Medulla oblongata (tissue), 1 donor: ENCODE results near the gene GPS1.
"Not testable (repeated sequence)": the region's sequence is repeated elsewhere in the genome, so short reads cannot be mapped to it uniquely, and the experiment has no call there.

Experiments used
- DNase-seq: peaks from one replicate; pipeline ENCODE4 v3.0.0-alpha.2; 2015; ENCODE audit errors: extremely low spot score

GPS1 gene

GRCh38 chr17:82028966-82029365 is 22.7 kb upstream of the GPS1 start:
- DNase-seq, result no peak

GRCh38 chr17:82029391-82029790 is 22.3 kb upstream of the GPS1 start:
- no peak for DNase-seq

GRCh38 chr17:82029990-82030469 is 21.7 kb upstream of the GPS1 start:
- DNase-seq, result no peak

- DNase-seq, result peak; percentile 72
Observed at GRCh38 chr17:82030470-82031302, 21.0 kb upstream of the GPS1 start.

GRCh38 chr17:82031303-82031884 is 20.3 kb upstream of the GPS1 start, which contains the start of gene RAC3:
Gene RAC3, plus strand, starts transcription at chr17:82031678. Its CDS starts 84 bp downstream, at chr17:82031762.
- DNase-seq, result no peak

- no peak for DNase-seq
Observed at GRCh38 chr17:82031885-82032627, 19.6 kb upstream of the GPS1 start.

GRCh38 chr17:82033359-82034085 is 18.2 kb upstream of the GPS1 start:
- no peak for DNase-seq

GRCh38 chr17:82034371-82035011 is 17.2 kb upstream of the GPS1 start:
- no peak for DNase-seq

- DNase-seq, result no peak
Observed at GRCh38 chr17:82035488-82035887, 16.2 kb upstream of the GPS1 start.

- no peak for DNase-seq
Observed at GRCh38 chr17:82035956-82036633, 15.6 kb upstream of the GPS1 start.

GRCh38 chr17:82036634-82037091 is 15.0 kb upstream of the GPS1 start:
- DNase-seq, result no peak

GRCh38 chr17:82037092-82037888 is 14.4 kb upstream of the GPS1 start, which contains the start of gene DCXR:
Gene DCXR, minus strand, starts transcription at chr17:82037697. Its CDS starts 15 bp downstream, at chr17:82037682.
- DNase-seq, result peak; percentile 97

GRCh38 chr17:82037889-82038195 is 13.9 kb upstream of the GPS1 start:
- DNase-seq, result no peak

GRCh38 chr17:82038796-82039409 is 12.8 kb upstream of the GPS1 start:
- DNase-seq, result not testable (repeated sequence)

- DNase-seq, result no peak
Observed at GRCh38 chr17:82039695-82040299, 11.9 kb upstream of the GPS1 start.

- DNase-seq, result no peak
Observed at GRCh38 chr17:82041144-82041814, 10.4 kb upstream of the GPS1 start.

- DNase-seq, result no peak
Observed at GRCh38 chr17:82042649-82043048, 9.0 kb upstream of the GPS1 start.

- DNase-seq, result no peak
Observed at GRCh38 chr17:82043507-82043906, 8.2 kb upstream of the GPS1 start.
